SIG-M5 (cell line): ENCODE results near the gene RCN2.
"Not testable (repeated sequence)": the region's sequence is repeated elsewhere in the genome, so short reads cannot be mapped to it uniquely, and the experiment has no call there.

Source experiments
- DNase-seq: peaks from one replicate; lab custom pipeline; 2025; lab: John Stamatoyannopoulos, UW

The RCN2 gene, protein sequence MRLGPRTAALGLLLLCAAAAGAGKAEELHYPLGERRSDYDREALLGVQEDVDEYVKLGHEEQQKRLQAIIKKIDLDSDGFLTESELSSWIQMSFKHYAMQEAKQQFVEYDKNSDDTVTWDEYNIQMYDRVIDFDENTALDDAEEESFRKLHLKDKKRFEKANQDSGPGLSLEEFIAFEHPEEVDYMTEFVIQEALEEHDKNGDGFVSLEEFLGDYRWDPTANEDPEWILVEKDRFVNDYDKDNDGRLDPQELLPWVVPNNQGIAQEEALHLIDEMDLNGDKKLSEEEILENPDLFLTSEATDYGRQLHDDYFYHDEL

DNA sequence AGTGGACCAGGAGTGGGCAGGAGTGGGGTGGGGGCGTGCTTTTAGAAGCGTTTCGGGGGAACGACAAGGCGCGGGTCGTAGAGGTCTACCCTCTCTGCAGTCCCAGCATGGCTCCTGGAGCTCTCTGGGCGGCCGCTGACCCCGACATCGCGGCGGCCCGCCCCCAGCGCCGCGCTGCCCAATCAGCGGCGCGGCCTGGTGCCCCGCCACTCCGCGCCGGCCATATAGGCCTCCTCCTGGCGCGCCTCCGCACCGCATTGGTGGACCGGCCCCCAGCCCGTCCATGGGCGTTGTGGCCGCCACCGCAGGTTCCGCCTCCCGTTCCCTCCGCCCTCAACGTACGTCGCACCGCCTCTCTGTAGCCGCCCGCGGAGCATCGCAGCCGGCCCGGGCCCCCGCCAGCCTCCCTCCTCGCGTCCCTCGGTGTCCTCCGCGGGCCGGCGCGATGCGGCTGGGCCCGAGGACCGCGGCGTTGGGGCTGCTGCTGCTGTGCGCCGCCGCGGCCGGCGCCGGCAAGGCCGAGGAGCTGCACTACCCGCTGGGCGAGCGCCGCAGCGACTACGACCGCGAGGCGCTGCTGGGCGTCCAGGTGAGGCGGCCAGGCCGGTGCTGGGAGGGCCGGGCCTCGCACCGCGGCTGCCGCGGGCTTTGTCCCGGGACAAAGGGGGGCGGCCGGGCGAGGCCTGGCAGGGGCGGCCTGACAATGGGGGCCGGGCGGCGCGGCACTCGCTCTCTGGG is at the start of gene RCN2:
Gene RCN2, plus strand, starts transcription at position 353 of the 738 bp plus-strand sequence. Its CDS starts 93 bp downstream, at position 446.
- peak; percentile 48 for DNase-seq

DNA sequence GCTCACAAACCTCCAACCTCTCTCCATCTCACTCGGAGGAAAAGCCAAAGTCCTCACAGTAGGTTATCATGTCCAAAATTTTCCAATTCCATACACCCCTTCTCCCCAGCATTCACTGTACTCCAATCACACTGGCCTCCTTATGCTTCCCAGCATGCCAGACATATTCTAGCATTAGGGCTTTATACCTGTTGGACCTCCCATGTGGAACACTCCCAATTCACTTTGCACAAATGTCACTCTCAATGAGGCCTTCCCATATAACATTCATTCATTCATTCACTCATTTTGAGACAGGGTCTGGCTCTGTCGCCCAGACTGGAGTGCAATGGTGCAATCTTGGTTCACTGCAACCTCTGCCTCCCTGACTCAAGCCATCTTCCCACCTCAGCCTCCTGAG is 46.3 kb upstream of the RCN2 start:
- DNase-seq = no peak

DNA sequence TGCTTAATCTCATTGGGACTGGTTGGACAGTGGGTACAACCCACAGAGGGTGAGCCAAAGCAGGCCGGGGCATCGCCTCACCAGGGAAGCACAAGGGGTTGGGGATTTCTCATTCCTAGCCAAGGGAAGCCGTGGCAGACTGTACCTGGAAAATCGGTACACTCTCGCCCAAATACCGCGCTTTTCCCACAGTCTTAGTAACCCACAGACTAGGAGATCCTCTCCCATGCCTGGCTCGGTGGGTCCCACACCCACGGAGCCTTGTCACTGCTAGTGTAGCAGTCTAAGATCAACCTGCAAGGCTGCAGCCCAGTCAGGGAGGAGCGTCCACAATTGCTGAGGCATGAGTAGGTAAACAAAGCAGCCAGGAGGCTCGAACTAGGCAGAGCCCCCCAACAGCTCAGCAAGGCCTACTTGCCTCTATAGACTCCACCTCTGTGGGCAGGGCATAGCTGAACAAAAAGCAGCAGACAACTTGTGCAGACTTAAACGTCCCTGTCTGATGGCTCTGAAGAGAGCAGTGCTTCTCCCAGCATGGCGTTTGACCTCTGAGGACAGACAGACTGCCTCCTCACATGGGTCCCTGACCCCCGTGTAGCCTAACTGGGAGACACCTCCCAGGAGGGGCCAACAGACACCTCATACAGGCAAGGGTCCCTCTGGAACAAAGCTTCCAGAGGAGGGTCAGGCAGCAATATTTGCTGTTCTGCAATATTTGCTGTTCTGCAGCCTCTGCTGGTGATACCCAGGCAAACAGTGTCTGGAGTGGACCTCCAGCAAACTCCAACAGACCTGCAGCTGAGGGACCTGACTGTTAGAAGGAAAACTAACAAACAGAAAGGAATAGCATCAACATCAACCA is 44.0 kb upstream of the RCN2 start:
- not testable (repeated sequence) for DNase-seq

DNA sequence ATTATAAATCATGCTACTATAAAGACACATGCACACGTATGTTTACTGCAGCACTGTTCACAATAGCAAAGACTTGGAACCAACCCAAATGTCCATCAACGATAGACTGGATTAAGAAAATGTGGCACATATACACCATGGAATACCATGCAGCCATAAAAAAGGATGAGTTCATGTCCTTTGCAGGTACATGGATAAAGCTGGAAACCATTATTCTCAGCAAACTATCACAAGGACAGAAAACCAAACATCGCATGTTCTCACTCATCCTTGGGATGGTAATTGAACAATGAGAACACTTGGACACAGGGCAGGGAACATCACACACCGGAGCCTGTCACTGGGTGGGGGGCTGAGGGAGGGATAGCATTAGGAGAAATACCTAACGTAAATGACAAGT is 38.7 kb upstream of the RCN2 start:
- DNase-seq = not testable (repeated sequence)

DNA sequence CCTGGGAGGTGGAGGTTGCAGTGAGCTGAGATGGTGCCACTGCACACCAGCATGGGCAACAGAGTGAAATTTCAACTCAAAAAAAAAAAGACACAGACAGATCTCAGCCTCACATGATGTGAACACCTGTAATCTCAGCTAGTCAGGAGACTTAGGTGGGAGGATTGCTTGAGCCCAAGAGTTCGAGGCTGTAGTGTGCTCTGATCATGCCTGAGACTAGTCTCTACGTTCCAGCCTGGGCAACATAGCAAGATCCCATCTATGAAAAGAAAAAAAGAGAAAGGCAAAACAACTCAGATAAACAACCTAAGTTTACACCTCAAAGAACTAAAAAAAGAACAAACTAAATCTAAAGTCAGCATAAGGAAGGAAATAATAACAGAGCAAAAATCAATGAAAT is 37.4 kb upstream of the RCN2 start:
- no peak for DNase-seq

DNA sequence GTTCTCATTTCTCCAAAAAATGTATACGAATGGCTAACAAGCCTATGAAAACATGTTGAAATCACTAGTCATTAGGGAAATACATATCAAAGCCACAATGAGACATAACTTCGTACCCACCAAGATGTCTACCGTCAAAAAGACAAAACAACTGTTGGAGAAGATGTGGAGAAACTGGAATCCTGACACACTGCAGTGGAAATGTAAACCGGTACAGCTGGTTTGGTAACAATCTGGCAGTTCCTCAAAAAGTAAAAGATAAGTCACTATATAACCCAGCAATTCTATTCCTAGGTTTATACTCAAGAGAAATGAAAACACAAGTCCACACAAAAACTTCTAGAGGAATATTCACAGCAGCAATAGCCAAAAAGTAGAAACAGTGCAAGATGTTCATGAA is 33.4 kb upstream of the RCN2 start:
- no peak for DNase-seq

DNA sequence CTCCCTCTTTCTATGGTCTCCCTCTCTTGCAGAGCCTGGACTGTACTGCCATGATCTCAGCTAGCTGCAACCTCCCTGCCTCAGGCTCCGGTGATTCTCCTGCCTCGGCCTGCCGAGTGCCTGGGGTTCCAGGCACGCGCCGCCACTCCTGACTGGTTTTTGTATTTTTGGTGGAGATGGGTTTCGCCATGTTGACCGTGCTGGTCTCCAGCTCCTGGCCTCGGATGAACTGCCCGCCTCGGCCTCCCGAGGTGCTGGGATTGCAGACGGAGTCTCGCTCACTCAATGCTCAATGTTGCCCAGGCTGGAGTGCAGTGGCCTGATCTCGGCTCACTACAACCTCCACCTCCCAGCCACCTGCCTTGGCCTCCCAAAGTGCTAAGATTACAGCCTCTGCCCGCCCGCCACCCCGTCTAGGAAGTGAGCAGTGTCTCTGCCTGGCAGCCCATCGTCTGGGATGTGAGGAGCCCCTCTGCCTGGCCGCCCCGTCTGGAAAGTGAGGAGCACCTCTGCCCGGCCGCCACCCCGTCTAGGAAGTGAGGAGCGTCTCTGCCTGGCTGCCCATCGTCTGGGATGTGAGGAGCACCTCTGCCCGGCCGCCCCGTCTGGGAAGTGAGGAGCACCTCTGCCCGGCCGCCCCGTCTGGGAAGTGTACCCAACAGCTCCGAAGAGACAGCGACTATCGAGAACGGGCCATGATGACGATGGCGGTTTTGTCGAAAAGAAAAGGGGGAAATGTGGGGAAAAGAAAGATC is 32.2 kb upstream of the RCN2 start:
- DNase-seq = not testable (repeated sequence)

DNA sequence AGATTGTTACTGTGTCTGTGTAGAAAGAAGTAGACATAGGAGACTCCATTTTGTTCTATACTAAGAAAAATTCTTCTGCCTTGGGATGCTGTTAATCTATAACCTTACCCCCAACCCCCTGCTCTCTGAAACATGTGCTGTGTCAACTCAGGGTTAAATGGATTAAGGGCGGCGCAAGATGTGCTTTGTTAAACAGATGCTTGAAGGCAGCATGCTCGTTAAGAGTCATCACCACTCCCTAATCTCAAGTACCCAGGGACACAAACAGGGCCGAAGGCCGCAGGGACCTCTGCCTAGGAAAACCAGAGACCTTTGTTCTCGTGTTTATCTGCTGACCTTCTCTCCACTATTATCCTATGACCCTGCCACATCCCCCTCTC is 31.6 kb upstream of the RCN2 start:
- not testable (repeated sequence) for DNase-seq

DNA sequence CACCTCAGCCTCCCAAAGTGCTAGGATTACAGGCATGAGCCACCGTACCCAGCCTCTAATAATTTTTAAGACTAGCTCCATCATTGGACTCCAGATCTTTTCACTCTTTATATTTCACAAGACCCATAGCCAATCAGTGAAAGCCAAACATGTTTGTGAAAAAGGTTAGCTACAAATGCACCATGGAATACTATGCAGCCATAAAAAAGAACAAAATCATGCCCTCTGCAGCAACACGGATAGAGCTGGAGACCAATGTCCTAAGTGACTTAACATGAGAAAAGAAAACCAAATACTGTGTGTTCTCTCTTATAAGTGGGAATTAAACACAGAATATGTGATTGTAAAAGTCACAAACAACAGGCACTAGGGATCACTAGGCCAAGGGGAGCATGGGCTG is 29.6 kb upstream of the RCN2 start:
- no peak for DNase-seq

DNA sequence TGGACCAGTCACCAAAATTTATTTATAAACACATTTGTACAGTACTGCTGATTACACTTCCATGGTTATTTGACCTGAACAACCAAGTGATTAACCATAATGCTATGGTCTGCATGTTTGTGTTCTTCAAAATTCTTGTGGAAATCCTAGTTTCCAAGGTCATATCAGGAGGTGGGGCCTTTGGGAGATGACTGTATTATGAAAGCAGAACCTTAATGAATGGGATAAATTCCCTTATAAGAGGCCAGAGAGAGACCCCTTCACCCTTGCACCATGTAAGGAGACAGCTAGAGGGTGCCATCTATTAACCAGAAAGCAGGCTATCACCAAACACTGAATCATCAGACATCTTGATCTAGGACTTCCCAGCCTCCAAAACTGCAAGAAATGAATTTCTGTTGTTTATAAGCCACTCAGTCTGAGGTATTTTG is 28.3 kb upstream of the RCN2 start:
- DNase-seq = no peak

DNA sequence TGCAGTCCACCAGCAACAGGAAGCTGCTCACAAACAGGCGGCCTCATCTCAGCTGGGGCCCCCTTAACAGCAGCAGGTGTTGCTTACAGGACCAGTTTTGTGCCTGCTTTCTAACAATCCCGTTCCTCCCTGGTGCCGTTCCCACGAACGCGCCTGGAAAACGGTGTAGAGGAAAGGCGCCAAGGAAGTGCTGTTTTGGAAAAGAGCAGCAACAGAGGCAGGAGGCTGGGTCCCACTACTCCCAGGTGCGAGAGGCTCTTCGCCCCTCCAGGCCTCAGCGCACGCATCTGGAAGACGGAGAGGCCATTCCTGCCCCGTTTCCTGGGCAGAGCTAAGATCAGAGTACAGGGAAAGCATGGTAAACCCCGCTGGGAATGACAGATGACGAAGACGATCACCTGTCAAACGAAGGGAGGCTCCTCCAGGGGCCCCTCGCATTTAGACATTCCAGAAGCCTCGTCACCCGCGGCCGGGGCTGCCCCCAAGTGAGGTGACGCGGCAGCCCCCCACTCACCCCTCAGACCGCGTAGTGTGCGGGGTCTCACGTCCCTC is 27.0 kb upstream of the RCN2 start:
- DNase-seq = no peak

DNA sequence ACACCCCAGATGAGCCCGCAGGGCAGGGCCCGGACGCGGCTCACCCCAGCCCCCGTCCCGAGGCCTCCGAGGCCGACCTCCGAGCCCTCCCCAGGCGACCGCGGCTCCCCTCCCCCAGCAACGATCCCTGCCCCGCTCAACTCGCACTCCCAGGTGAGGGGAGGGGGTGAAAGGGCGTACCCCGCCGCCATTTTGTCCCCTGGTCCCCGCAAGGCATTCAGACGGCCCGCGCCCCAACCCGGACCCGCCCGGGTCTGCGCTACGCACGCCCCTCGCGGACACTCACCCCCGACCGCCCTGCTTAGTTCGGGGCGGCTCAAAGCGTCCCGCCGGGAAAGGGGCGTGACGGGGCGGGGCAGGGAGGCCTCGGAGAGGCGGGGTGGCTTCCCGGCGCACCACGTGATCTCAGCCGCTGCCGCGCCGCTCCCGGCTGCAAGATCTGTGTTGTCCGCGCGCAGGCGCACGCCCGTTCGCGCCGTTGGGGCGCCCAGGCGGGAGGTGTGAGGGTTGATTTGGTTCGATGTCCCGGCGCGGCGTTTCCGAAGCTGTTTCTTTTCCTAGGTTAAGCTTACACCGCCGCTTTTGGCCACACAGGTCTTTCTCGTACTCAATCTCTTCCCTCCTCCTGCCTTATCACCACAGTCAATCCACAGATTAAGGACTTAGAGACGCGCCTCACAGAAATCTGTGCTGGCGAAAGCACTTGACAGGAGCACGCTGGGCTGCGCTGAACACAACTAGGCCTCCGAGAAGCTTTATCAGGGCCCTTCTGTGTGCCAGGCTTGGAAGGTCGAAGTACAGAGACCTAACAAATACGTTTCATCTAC is 26.3 kb upstream of the RCN2 start, which contains the start of gene SCAPER:
Gene SCAPER, minus strand, starts transcription at position 328 of the 827 bp plus-strand sequence. CDS start 21,523 bp downstream, outside the sequence.
- peak; percentile 13 for DNase-seq

DNA sequence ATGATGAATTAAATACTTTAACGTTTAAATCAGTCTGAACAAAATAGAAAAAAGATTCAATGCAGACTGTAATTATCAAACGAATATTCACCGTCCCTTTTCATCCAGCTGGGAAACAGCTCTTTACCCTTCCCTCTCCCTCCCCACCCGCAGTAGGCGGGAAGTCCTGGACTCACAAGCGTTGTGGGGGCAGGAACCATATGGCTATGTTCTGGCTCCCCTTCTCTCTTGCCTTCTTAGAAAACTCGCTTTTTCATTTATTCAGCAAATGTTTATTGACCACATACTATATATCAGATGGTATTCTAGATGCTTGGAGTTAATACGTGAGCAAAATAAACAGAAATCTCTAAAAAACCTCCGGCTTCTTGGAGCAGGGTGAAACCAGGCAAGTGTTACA is 25.7 kb upstream of the RCN2 start:
- no peak for DNase-seq

DNA sequence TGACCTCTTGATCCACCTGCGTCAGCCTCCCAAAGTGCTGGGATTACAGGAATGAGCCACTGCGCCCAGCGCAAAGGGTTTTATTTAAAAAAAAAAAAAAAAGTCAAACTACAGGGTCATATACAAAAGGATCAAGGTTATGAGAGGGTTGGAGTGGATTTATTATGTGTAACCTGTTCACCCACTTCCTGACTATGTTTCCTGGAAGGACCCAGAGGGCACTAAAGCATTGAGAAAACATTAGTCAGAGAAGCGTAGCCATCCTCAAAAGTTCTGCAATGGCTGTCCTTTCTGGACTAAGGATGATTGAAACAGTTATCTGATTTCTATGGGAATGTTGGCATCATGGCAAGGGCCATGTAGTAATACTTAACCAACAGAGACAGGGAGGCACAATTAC is 19.1 kb upstream of the RCN2 start:
- DNase-seq = no peak

DNA sequence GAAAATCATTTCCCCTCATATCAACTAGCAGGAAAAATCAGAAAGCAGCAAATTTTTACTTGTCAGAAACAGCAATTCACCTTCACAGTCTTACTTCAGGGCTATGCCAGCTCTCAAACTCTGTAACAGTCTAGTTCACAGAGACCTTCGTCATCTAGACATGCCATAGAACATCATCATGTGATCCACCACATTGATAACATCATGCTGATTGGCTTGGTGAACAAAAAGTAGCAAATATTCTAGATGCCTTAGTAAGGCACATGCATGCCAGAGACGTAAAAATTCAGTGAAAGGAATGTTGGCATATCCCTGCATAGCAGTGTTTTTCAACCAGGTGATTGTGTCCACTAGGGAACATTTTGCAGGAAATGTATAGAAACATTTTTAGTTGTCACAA is 17.8 kb upstream of the RCN2 start:
- no peak for DNase-seq

DNA sequence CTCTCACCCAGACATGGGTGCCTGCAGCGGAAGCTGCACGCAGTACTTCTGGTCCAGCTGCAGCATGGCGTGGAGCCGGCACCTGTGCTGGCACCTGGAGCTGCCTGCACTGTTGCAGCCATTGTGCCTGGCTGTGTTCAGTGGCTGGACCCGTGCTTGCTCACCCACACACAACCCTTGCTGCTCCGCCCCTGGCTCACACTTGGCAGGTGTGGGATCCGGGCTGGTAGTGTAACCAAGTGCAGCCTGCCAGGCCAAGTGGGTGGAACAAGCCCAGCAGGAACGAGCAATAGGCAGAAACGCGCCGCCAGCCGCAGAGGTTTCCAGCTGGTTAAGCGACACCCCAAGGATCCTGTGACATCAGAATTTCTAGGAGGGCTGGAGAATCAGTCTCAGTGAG is 15.2 kb upstream of the RCN2 start:
- DNase-seq = no peak

DNA sequence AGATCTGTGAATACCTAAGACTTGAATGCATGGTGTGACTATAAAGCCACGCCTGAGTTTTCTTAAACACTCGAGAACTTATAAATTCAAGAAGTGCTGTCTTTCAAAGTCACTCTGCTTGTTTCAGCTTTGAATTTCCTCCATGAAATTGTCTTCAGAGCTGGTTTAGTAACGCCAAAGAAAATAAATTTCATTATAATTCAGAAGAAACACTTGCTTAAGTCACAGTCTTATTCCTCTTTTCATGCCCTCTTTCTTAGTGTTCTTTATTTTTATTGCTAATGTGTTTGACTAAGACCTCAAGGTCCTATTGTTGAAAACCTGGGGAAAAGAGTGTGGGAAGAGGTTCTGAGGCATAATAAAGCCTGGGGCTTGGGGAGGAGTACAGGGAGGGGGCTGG is 3.3 kb upstream of the RCN2 start:
- DNase-seq = no peak

DNA sequence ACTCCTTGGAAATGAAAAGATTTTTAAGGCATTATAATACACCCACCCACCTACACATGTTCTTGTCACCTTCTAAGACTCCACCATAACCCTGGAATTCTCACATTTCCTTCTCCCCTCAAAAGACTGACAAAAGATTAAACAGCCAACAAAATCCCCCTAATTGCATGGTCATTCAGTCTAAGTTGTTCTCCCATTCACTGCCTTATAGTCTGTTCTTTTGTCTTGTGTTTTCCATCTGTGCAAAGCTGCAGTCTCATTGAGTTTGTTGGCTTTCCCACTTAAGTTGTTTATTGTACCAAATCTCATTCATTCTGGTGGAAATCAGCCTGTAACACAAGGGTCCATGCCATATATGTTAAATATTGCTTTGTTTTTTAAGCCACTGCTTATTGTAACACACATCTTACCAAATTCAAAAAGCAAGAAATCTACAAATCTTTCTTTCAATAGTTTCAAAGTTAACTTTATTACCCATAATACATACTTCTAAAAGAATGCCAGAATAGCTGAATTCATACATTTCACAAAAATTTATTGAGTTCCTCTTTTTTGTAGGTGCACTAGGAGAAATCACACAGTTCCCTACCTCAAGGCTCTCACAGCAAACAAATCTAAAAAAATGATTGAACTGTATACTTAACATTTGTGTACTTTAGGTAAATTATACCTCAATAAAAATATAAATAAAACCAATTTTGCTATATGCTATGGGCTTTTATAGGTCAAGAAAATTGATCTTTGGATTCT is 2.4 kb upstream of the RCN2 start:
- no peak for DNase-seq

DNA sequence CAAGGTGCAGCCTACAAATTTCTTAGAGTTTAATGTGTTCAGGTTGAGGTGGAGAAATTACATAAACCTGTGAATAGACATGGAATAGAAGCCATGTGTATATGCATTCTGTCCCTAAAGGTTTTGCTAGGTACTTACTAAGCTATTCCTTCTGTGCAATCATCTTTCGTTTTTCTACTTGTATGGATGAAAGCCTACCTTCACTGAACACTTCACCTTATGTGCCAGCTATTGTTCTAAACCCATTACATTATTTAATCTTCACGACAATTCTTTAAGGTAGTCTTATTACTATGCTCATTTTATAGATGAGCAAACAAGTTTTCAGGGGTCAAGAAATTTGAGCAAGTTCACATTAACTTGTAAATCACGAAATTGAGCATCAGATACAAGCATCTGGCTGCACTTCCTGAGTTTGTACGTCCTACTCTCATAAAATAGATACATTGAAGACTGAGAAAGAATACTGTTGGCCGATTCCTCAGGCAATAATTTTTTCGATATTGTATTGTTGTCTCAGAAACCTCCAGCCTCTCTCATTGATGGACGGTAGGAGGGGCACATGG is 635 bp upstream of the RCN2 start:
- DNase-seq = no peak
